ENCODE measurements around the gene USF2.

The USF2 gene

GRCh38 chr19:35246466-35247092 lies 22.2 kb upstream of the USF2 start:
- DNase-seq, result no peak

DNA sequence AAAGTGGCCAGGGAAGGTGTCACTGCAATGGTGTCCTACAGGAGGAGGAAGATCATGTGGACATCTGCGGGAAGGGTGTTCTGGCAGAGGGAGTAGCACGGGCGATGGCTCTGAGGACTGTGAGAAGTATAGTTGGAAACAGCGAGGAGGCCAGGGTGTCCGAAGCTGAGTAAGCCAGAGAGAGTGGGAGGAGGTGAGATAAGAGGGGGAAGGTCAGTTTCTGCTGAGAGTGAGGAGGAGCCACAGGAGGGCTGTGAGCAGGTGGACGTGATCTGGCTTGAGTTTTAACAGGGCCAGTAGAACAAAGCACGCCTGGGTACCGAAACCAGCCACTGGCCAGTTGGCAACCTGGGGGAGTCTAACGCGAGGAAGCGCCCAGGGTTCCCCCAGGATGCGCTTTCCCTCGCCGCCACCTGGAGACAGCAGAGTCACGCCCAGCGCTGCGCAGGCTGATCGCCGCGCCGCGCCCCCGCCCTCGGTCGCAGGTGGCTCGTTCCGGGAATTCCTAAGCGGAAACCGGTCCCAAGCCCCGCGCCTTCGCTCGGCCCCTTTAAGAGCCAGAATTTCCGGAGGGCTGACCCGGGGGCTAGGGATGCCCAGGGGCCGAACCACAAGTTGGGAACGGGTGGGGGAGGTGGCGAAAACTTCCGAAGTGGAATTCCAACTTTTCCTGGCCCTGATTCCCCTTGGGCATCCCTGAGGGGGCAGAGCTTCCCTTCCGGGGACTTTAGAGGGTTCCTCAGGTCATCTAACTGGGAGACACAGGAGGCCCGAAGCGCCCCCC lies 21.0 kb upstream of the USF2 start:
- DNase-seq, result peak; percentile 46

DNA sequence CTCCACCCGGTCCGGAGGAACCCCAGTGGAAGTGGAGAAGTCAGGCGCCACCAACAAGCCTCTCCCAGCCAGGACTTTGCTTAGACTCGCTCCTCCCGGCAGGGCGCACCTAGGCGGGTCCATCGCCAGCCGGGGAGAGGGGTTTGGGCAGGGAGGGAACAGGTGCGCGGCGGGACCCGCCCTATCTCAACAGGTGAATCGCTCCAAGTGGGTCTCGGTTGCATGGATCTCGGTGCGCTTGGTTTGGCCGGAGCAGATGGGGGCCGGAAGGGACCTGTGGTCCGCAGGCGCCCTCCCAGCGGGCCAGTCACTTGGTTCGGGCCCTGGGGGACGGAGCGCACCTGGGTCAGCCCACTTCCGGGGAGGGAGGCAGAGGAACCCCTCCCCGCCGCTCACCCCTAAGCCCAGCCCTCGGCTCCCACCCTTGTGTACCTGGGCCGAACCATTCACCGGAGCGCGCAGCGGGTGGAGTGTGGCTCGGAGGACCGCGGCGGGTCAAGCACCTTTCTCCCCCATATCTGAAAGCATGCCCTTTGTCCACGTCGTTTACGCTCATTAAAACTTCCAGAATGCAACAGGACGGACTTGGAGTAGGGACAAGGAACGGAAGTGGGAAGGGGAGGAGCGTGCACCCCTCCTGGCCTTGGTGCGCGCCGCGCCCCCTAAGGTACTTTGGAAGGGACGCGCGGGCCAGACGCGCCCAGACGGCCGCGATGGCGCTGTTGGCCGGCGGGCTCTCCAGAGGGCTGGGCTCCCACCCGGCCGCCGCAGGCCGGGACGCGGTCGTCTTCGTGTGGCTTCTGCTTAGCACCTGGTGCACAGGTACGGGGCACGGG lies 20.2 kb upstream of the USF2 start, which contains the start of gene LSR:
LSR (plus strand) TSS at position 693 of the 836 bp plus-strand sequence; CDS start at position 714, 21 bp downstream.
- peak; percentile 72 for DNase-seq

- no peak for DNase-seq
Measured at GRCh38 chr19:35249146-35249847, 19.5 kb upstream of the USF2 start.

DNA sequence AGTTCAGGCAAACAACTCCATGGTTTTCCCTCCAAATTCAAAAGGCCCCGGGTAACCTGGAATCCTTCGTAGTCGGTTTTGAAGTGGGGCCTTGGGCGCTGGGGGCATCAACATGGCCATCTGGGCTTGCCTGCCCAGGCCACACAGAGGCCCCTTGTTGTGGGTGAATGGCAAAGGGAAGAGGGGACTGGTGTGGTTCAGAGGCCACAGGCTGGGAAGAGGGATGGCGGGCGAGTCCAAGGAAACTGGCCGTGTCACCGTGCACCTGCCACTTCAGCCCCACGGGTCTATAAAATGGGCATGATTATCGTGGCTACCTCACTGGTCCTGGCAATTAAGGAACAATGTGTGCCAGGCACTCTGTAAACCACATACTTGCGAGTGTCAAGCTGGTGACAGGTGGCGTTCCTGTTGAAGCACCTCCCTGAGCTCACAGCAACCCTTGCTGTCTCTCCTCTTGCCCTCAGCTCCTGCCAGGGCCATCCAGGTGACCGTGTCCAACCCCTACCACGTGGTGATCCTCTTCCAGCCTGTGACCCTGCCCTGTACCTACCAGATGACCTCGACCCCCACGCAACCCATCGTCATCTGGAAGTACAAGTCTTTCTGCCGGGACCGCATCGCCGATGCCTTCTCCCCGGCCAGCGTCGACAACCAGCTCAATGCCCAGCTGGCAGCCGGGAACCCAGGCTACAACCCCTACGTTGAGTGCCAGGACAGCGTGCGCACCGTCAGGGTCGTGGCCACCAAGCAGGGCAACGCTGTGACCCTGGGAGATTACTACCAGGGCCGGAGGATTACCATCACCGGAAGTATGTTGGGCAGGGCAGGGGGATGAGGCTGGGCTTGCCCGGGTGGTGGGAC lies 18.7 kb upstream of the USF2 start:
- DNase-seq, result no peak

DNA sequence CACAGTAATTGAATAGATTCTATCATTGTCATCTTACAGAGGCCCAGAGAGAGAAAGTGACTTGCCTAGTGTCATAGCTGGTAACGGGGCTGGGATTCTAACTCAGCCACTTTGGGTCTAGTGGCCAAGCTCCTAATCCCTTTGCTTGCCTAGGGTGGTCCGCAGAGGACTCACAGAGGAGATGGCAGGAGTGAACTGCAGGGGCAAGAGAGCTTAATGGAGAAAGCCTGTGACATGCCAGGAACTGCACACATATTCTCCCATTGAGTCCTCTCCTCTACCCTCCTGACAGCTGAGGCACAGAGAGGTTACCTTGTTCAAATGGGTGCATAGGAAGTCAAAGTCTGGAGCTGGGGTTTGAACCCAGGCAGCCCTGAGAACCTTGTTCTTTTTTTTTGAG lies 17.3 kb upstream of the USF2 start:
- DNase-seq, result no peak

- no peak for DNase-seq
Measured at GRCh38 chr19:35253316-35254286, 15.2 kb upstream of the USF2 start.

DNA sequence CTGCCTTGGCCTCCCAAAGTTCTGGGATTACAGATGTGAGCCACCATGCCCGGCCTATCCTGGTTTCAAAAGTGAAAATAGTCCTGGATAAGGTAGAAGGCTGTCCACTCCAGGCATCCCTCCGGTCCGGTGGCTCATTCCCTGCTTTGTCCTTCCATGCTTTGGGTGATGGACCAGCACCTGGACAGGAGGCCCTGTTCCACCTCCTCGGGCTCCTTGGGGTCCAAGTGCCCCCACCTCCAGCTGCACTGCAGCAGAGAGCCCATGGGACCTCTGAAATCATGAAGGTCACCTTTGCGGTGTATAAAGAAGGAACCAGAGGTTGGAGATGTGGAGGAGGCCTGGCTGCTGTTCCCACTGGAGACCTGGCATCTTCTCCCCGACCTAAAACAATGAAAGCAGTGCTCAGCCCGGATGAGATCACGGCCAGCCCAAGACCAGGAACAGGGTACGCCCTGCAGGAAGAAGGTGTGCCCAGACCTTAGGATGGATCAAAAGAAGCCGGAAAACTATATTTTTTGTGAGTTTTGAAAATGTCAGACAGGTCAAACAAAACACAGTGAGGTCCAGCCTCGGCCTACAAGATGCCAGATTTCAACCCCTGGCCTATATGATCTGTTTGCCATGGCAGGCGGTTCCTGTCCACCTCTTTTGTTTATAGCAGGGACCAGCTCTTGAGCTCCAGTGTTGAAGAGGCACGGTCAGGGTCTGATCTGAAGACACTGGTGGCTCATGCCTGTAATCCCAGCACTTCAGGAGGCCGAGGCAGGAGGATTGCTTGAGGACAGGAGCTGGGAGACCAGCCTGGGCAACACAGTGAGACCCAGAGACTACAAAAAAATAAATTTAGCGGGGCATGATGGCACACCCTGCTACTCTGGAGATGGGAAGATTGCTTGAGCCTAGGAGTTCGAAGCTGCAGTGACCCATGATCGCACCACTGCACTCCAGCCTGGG lies 14.1 kb upstream of the USF2 start:
- DNase-seq, result no peak

DNA sequence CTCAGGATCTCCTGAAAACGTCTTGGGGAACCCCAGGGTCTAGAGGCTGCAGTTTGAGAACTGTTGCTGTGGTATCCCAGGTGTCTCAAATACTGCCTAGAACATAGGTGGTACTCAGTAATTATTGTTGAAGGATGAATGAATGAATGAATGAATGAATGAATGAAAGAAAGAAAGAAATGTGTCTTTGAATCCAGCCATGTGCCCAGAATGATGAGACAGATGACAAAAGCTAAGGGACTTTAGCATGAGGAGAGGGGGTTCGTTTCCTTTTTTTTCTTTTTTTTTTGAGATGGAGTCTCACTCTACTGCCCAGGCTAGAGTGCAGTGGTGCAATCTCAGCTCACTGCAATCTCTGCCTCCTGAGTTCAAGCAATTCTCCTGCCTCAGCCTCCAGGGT lies 12.2 kb upstream of the USF2 start:
- DNase-seq, result no peak

DNA sequence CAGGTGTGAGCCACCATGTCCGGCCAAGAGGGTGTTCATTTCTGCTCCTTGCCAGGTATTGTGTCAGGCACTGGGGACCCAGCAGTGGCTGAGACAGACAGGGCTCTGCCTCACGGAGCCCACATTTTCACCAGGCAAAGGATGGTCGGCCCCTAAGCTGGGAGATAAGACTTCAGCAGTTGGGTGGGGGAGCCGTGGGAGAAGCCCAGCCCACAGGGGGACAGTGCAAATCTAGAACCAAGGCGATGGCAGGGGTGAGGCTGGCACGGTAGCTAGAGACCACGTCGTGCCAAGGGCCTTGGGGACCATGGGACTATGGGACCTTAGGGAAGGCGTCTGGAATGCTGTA lies 11.7 kb upstream of the USF2 start:
- no peak for DNase-seq

DNA sequence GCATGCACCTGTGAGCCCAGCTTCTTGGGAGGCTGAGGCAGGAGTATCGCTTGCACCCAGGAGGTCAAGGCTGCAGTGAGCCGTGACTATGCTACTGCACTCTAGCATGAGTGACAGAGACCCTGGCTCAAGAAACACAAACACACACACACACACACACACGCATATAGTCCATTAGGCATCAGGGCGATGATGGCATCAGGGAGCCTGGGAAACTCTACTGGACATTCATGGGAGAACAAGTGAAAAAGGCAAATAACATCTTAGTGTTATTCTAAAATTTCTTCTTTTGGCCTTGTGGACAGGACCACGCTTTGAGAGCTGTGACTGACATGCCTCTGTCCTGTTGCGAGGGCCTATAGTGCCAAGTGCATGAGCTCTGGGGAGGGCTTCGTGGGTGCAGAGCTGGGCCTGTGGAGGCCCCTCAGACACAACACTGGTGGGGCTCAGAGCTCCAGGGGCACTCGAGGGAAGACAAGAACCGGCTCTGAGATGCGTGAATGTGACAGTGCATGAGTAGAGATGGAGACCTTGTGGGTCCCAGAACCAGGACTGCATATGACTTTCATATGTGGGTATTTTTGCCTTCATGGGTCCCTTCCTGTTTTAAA lies 8.0 kb upstream of the USF2 start:
- DNase-seq, result no peak

GRCh38 chr19:35261356-35262100 lies 7.2 kb upstream of the USF2 start:
- DNase-seq, result no peak

DNA sequence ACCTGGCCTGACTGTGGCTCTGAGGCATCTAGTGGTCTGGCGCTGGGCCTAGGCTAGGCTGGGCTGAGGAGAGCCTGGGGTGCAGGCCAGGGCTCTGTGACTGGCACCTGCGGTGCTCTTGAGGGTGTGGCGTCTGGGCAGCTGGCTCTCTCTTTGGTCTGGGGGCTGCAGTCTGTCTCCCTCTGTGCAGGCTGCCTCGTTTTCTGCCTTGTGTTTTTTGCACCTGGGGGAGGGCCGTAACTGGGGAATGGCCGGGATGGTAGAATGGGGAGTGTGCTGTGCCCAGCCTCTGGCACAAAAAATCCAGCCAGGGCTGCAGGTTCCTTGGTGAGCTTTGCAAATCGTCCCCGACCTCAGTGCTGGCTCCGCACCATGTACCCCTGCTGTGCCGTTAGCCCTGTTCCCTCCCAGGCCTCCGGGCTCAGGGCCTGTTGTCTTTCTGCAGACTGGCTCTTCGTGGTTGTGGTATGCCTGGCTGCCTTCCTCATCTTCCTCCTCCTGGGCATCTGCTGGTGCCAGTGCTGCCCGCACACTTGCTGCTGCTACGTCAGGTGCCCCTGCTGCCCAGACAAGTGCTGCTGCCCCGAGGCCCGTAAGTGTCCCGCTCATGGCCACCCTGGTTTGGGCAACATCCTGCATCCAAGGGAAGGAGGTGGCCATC lies 6.5 kb upstream of the USF2 start:
- DNase-seq, result no peak

- DNase-seq, result no peak
Measured at GRCh38 chr19:35264268-35265125, 4.3 kb upstream of the USF2 start.

DNA sequence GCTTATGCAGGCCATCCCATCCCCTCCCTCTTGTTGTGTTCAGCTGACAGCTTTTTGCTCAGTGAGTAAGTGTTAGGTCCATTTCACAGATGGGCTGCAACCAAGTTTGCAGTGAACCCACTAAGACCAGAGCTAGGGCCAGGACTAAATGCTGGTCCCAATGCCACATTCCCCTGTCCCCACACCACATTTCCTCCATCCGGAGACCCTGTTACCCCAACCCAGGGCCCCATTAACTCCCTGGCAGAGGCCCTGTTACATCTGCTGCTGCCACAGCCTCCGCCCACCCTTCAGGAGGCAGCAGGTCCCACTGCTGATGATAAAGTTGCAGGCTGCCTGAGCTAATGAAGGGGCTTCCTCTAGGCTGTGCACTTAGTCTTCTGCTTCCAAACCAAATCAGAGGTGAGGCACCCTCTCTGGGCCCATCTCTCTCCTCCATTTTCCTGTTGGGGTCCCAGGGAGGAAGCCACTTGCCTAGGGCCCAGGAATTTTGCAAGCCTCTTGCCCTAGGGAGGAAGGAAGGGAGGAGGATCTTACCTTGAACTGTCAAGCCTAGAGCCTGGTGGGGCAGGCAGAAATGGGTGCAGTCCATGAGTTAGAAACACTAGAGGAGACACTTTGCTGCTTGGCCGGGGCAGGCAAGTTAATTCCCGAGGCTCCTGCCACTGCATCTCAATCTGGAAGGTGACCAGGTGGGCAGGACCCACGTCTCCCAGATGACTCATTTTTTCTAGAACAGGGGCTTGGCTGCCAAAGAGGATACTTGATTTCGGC lies 3.4 kb upstream of the USF2 start:
- DNase-seq, result no peak

GRCh38 chr19:35265900-35266519 lies 2.8 kb upstream of the USF2 start:
- no peak for DNase-seq

Data from stimulated activated CD4-positive, alpha-beta T cell treated with anti-CD3 and anti-CD28 coated beads, Interleukin-1b, Interleukin-23, amount 100 ng/mL, for 48 hours (primary cell).